ENCODE data around the gene CLPTM1L.

Gene CLPTM1L

DNA sequence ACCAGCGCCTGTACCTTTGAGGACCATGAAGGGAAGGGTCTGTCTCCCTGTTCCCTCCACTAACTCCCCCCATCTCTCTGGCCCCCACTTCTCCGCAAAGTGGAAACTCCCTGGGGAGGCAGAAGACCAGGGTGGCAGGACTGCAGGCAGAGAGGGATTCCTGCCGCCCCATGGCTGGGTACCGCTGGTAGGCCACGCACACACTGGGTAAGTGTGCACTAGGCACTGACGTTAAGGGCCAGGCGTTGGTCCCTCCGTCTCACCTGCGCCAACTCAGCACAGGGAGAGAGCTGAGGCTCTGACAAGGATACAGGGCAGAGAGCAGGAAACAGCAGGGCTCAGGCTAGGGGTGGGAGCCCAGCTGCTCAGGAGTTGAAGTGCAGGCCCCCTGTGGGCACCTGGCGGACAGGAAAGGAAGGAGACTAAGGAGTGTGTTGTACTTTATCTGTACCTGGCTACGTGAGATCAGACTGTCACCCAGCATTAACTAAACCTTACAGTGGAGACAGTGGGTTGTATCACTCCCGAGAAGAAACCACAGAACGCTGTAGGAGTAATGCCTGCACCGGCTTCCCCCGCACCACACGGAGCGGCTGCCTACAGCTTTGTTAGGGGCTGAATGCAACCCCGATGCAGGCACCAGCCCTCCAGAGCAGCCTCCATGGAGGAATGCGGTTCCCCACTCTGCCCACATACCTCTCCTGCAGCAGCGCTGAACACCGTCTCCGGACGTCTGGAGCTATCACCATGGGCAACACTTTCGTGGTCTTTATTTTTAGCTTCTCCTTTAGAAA, 34.2 kb upstream of the CLPTM1L start:
- no peaks in the 10 kb centered on the region for H3K9me3 ChIP-seq
- H3K4me3 ChIP-seq (ENCODE audit: low read depth in 1 of 2, low read length in 1 of 2): no peak overlapping the region

GRCh38 chr5:1378096-1378495, 33.2 kb upstream of the CLPTM1L start:
- no peak overlapping the region for H3K4me3 ChIP-seq (ENCODE audit: low read depth in 1 of 2, low read length in 1 of 2)
- no peaks in the 10 kb centered on the region for H3K4me1 ChIP-seq (ENCODE audit: control insufficient read depth in 1 of 2, insufficient read depth in 1 of 2, low read depth in 1 of 2, low read length in 1 of 2)
- H3K36me3 ChIP-seq: no peaks in the 10 kb centered on the region
- no peak overlapping the region for H3K27ac ChIP-seq
- TF ChIP-seq, protein P1, sequence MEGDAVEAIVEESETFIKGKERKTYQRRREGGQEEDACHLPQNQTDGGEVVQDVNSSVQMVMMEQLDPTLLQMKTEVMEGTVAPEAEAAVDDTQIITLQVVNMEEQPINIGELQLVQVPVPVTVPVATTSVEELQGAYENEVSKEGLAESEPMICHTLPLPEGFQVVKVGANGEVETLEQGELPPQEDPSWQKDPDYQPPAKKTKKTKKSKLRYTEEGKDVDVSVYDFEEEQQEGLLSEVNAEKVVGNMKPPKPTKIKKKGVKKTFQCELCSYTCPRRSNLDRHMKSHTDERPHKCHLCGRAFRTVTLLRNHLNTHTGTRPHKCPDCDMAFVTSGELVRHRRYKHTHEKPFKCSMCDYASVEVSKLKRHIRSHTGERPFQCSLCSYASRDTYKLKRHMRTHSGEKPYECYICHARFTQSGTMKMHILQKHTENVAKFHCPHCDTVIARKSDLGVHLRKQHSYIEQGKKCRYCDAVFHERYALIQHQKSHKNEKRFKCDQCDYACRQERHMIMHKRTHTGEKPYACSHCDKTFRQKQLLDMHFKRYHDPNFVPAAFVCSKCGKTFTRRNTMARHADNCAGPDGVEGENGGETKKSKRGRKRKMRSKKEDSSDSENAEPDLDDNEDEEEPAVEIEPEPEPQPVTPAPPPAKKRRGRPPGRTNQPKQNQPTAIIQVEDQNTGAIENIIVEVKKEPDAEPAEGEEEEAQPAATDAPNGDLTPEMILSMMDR (IDR thresholded peaks at IDR 0.05): no peak
- peaks cover 67% of the 10 kb centered on the region for H3K27me3 ChIP-seq
- no peaks in the 10 kb centered on the region for H3K9me3 ChIP-seq

More for the DNA sequence above, 34.2 kb upstream of the CLPTM1L start:
- Histone ChIP-seq H3K4me1 (ENCODE audit: control insufficient read depth in 1 of 2, insufficient read depth in 1 of 2, low read depth in 1 of 2, low read length in 1 of 2) (no peaks in the 10 kb centered on the region), H3K36me3 (no peaks in the 10 kb centered on the region), H3K27ac (no peak overlapping the region), H3K27me3 (peaks cover 70% of the 10 kb centered on the region)
- TF ChIP-seq, protein P1 (IDR thresholded peaks at IDR 0.05): no peak

DNA sequence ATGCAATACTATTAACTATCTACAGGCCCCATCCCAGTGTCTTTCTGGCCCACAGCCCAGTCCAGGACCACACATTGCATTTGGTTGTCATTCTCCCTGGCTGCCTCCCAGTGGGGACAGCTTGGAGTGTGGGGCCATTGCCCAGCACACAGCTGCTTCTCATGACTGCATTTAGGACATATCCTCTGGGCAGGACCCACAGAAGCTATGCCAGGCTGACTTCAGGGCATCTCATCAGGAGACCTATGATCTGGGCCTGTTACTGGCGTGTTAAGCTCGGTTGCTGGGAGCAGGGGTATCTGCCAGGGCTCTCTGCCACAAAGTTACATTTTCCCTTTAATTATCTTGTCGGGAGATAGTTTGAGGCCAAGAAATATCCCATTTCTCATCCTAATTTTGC, 32.1 kb upstream of the CLPTM1L start:
- H3K27ac ChIP-seq: no peak overlapping the region
- TF ChIP-seq, protein P1 (IDR thresholded peaks at IDR 0.05): no peak
- H3K9me3 ChIP-seq: no peaks in the 10 kb centered on the region
- no peak overlapping the region for H3K4me3 ChIP-seq (ENCODE audit: low read depth in 1 of 2, low read length in 1 of 2)
- peaks cover 78% of the 10 kb centered on the region for H3K27me3 ChIP-seq
- H3K36me3 ChIP-seq: no peaks in the 10 kb centered on the region
- no peaks in the 10 kb centered on the region for H3K4me1 ChIP-seq (ENCODE audit: control insufficient read depth in 1 of 2, insufficient read depth in 1 of 2, low read depth in 1 of 2, low read length in 1 of 2)

DNA sequence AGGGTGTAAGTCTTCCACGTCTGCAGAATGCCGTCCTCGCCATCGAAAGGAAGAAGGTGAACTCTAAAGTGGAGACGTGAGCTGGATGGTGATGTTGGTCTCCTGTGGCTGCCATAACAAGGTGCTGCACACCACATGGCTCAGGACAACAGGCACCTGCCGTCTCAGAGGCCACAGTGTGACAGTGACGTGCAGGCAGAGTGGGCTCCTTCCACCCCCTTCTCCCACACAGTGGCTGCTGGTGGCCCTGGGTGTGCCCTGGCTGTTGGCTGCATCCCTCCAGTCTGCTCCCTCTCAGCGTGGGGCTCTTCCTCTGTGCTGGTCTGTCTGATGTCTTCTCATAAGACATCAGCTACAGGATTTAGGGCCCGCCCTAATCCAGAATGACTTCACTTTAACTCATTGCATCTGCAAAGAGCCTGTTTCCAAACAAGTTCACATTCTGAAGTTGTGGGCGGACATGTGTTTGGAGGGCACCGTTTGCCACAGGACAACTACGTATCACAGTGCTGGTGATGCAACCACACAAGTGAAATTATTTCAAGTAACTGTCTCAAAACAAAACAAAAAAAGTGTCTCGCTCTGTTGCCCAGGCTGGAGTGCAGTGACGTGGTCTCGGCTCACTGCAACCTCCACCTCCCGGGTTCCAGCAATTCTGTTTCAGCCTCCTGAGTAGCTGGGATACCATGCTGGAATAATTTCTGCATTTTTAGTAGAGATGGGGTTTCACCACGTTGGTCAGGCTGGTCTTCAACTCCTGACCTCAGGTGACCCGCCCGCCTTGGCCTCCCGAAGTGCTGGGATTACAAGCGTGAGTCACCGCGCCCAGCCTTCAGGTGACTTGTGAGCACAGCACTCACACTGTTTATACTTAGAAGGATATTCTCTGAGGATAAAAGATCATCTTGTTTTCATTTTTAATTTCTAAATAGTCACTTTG, 31.2 kb upstream of the CLPTM1L start:
- Histone ChIP-seq H3K27ac (no peak overlapping the region), H3K9me3 (no peaks in the 10 kb centered on the region), H3K36me3 (no peaks in the 10 kb centered on the region), H3K4me3 (ENCODE audit: low read depth in 1 of 2, low read length in 1 of 2) (no peak overlapping the region), H3K27me3 (peaks cover 83% of the 10 kb centered on the region), H3K4me1 (ENCODE audit: control insufficient read depth in 1 of 2, insufficient read depth in 1 of 2, low read depth in 1 of 2, low read length in 1 of 2) (no peaks in the 10 kb centered on the region)
- TF ChIP-seq, protein P1 (IDR thresholded peaks at IDR 0.05): no peak

DNA sequence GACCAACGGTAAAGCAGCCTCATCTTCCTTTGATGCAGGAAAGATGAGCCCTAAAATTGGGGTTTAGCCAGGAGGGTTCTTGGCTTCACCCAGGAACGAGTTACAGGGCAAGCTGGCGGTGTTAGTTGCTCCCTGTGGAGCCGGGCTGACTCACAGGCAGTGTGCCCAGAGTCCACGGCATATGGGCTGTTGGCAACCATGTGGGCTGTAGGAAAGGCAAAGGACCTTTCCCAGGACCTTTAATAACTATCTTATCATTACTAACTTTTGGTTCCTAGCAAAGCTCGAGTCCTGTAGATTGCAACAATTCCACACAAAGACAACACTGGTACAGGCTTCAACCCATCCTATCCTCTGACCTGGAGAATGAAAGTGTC, 29.8 kb upstream of the CLPTM1L start:
- TF ChIP-seq, protein P1 (IDR thresholded peaks at IDR 0.05): no peak
- Histone ChIP-seq H3K9me3 (no peaks in the 10 kb centered on the region), H3K27ac (no peak overlapping the region), H3K36me3 (no peaks in the 10 kb centered on the region), H3K27me3 (peaks cover 72% of the 10 kb centered on the region), H3K4me3 (ENCODE audit: low read depth in 1 of 2, low read length in 1 of 2) (no peak overlapping the region), H3K4me1 (ENCODE audit: control insufficient read depth in 1 of 2, insufficient read depth in 1 of 2, low read depth in 1 of 2, low read length in 1 of 2) (no peaks in the 10 kb centered on the region)
